Neural progenitor cell (in vitro differentiated cells): ENCODE results near the gene GIMD1.

ENCODE experiments used
- EZH2phosphoT487 ChIP-seq: fragments of 200-600 bp; sonication (generic); IDR thresholded peaks from 2 replicates; pipeline ENCODE4 v1.6.1; 2017; ENCODE audit warnings: antibody characterized with exemption
- TF ChIP-seq, protein P1 (sequence below): fragments of 200-600 bp; sonication (generic); IDR thresholded peaks from 2 replicates; pipeline ENCODE4 v1.5.1; 2017; ENCODE audit warnings: antibody characterized with exemption, mild to moderate bottlenecking

DNA sequence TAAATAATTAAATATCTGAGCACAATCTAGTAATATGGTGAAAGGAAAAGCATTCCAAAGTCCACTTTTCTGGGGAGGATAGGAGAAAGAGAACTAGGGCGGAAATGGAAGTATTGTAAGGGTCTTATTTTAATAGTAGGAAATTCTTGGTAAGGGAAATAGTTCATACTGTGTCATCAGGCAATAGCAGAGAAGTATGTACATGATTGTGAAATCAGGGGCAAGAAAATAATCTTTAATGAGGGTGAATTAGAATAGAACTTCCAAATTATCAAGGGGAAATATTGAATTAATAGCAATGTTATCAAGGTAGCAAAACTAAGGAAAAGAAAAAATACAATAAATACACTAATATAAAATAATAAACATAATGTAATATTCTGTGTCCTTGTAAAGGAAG, 14.8 kb downstream of the GIMD1 start:
- TF ChIP-seq, protein P1, sequence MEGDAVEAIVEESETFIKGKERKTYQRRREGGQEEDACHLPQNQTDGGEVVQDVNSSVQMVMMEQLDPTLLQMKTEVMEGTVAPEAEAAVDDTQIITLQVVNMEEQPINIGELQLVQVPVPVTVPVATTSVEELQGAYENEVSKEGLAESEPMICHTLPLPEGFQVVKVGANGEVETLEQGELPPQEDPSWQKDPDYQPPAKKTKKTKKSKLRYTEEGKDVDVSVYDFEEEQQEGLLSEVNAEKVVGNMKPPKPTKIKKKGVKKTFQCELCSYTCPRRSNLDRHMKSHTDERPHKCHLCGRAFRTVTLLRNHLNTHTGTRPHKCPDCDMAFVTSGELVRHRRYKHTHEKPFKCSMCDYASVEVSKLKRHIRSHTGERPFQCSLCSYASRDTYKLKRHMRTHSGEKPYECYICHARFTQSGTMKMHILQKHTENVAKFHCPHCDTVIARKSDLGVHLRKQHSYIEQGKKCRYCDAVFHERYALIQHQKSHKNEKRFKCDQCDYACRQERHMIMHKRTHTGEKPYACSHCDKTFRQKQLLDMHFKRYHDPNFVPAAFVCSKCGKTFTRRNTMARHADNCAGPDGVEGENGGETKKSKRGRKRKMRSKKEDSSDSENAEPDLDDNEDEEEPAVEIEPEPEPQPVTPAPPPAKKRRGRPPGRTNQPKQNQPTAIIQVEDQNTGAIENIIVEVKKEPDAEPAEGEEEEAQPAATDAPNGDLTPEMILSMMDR: no peak
- no peak for TF ChIP-seq EZH2phosphoT487
